GM20000 (cell line): ENCODE results near the gene AZI2.
A peak's percentile ranks its signal among the peaks of the same experiment; 100 is the strongest.

ENCODE experiments used
- DNase-seq: peaks from one replicate; pipeline ENCODE4 v3.0.0; 2012; ENCODE audit warnings: low spot score
- TF ChIP-seq, protein P1 (sequence below): IDR thresholded peaks from 2 replicates; pipeline ENCODE4 v1.5.1; 2012; ENCODE audit warnings: mild to moderate bottlenecking, control low read depth; ENCODE audit errors: extremely low read depth, missing control alignments

Gene AZI2

DNA sequence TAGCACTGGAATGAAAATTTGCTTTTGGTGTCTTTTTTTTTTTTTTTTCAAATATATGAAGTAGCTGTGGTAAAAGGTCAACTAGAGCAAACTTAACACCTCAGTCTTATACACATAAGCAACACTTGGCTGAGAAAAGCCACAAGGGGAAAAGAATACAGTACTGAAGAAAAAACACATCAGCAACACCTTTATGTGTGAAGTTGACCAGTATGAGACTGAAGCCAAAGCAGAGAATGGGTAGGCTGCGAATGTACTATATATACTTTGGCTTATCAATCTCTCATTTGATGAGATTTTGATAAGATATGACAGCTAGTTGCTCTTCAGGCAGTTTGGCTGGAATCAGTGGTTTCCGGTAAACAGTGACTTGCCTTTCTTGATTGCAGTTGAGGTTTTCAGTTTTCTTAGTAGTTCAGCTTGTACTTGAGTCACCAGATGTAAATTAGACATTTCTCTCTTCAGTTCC, 22.1 kb downstream of the AZI2 start:
- DNase-seq: no peak
- TF ChIP-seq, protein P1, sequence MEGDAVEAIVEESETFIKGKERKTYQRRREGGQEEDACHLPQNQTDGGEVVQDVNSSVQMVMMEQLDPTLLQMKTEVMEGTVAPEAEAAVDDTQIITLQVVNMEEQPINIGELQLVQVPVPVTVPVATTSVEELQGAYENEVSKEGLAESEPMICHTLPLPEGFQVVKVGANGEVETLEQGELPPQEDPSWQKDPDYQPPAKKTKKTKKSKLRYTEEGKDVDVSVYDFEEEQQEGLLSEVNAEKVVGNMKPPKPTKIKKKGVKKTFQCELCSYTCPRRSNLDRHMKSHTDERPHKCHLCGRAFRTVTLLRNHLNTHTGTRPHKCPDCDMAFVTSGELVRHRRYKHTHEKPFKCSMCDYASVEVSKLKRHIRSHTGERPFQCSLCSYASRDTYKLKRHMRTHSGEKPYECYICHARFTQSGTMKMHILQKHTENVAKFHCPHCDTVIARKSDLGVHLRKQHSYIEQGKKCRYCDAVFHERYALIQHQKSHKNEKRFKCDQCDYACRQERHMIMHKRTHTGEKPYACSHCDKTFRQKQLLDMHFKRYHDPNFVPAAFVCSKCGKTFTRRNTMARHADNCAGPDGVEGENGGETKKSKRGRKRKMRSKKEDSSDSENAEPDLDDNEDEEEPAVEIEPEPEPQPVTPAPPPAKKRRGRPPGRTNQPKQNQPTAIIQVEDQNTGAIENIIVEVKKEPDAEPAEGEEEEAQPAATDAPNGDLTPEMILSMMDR: no peak

DNA sequence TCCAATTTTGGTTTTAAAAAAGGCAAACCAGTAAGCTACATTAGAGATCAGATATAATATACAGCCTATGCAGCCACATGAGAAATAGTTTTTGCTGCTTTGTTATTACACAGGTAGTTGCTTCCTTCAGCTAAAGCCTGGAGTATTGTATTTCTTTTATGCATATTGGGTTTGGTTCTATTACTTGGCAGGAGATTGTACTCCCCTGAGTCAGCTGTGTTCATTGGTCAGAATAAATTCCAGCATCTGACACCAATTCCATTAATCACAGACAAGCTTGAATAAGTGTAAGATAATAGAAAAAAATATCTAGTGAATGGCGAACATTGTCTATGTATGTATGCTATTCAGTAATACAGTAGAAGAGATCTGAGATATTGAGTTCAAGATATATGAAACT, 26.2 kb downstream of the AZI2 start:
- TF ChIP-seq, protein P1: no peak
- DNase-seq: no peak

DNA sequence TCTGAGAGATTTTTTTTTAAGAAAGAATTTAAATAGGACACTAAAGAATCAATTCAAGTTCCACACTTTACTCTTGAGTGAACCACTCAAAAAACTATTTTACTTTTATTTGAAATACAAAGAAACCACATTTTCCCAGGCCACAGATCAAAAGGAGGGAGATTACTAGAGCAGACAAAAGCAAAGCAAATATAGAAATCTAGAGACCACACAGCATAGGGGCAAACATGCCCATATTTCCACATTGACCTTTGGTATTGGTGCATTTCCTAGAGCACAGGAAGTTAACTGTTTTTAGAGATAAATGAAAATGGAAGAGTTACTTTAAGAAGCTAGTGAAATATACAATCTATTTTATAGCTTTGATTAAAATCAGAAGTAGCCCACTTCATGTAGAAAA, 27.6 kb downstream of the AZI2 start:
- TF ChIP-seq, protein P1: no peak
- no peak for DNase-seq

DNA sequence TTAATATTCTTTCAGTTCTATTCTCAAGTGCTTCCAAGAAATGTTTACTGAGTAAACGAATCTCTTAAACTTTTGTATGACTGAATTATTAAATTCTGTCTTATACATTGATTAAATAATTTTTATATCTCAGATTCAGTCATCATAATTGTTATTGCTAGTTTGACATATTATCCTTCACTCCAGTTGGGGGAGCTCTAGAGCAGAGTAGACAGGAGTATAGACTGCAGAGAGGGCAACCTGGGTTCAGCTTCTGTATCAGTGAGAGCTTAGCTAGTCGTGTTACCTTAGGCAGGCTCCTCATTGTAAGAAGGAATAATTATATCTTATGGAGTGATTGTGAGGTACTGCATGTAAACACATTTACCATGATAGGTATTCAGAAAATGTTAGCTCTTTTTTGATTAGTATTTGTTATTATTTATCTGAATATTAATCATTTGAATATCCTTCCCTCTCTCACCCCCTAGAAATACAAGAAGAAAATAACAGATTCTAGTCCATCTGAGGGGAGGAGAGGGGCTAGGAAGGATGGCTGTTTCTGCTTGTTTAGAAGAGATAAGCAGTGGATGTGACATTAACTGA, 31.1 kb downstream of the AZI2 start:
- TF ChIP-seq, protein P1: peak; percentile 40
- peak; percentile 26 for DNase-seq

DNA sequence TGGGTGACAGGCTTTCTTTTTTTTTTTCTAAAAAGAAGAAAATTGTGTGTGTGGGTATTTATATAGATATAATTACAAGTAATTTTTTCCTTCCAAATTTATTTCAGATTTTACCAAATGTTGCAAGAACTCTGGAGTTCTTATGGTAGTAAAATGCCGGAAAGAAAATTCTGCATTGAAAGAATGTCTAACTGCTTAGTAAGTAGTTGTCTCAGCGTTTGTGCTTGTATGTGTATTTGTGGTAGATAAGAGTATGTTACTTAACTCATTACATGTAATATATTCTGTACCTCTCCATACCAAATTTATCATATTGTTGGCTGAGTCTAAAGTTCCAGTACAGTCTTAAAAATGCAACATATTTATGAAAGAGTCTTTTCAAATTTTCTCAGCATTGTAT, 32.4 kb downstream of the AZI2 start:
- DNase-seq: no peak
- TF ChIP-seq, protein P1: no peak

DNA sequence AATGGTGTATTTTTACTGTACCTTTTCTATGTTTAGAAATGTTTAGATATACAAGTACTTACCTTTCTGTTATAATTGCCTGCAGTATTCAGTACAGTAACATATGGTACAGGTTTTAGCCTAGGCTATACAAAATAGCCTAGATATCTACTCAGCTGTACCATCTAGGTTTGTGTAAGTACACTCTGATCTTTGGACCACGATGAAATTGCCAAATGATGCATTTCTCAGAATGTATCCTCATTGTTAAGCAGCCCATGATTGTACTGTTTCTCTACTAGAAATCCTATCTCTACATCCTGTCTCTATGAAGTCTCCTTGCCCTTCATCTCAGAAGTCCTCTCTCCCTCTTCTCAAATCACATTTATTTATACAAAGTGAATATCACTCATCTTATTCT, 32.9 kb downstream of the AZI2 start:
- TF ChIP-seq, protein P1: no peak
- DNase-seq: no peak

DNA sequence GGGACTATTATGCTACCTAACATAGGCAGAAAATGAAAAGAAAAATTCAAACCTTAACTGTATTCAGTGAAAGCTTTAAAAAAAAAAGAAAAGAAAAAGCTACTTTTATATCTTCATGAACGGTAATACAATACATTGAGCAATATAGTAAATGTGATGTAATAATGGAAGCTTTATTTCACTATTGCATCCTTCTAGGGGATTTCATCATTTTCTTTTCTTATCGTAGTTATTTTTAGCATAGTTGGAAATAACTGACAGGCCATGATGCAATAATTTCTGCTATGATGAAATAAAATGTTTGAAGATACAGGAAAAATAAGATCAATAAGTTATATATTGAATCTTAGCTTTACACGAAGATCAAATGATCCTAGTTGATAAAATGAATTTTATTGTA, 40.4 kb downstream of the AZI2 start:
- TF ChIP-seq, protein P1: no peak
- no peak for DNase-seq
